NCI-H2196 treated with DMSO at 0.1 percent for 48 hours (cell line): Measurements from ENCODE around the gene CHD9NB.

Source experiments
- DNase-seq: peaks from one replicate; lab custom pipeline; 2025; ENCODE audit not compliant: unreplicated experiment; lab: John Stamatoyannopoulos, UW

Gene CHD9NB

GRCh38 chr16:53052519-53053501 is at the start of gene CHD9NB:
Gene CHD9NB, minus strand, starts transcription at chr16:53052897. Its CDS starts 8,739 bp downstream, at chr16:53044158.
- no peak for DNase-seq

GRCh38 chr16:53100889-53101288 is 48.2 kb upstream of the CHD9NB start:
- DNase-seq: no peak

GRCh38 chr16:53100131-53100748 is 47.5 kb upstream of the CHD9NB start:
- DNase-seq: no peak

GRCh38 chr16:53099318-53100130 is 46.8 kb upstream of the CHD9NB start:
- peak; percentile 94 for DNase-seq

- peak; percentile 49 for DNase-seq
Observed at GRCh38 chr16:53098526-53099317, 46.0 kb upstream of the CHD9NB start.

GRCh38 chr16:53097190-53097589 is 44.5 kb upstream of the CHD9NB start:
- no peak for DNase-seq

GRCh38 chr16:53094013-53094630 is 41.4 kb upstream of the CHD9NB start:
- no peak for DNase-seq

- DNase-seq: no peak
Observed at GRCh38 chr16:53093162-53093744, 40.6 kb upstream of the CHD9NB start.

GRCh38 chr16:53092284-53092683 is 39.6 kb upstream of the CHD9NB start:
- no peak for DNase-seq

GRCh38 chr16:53091466-53092211 is 38.9 kb upstream of the CHD9NB start:
- no peak for DNase-seq

- no peak for DNase-seq
Observed at GRCh38 chr16:53090591-53091411, 38.1 kb upstream of the CHD9NB start.

- no peak for DNase-seq
Observed at GRCh38 chr16:53090286-53090590, 37.5 kb upstream of the CHD9NB start.

GRCh38 chr16:53089434-53090285 is 37.0 kb upstream of the CHD9NB start:
- DNase-seq: no peak

- DNase-seq: no peak
Observed at GRCh38 chr16:53087101-53087500, 34.4 kb upstream of the CHD9NB start.

- no peak for DNase-seq
Observed at GRCh38 chr16:53085931-53086421, 33.3 kb upstream of the CHD9NB start.

GRCh38 chr16:53085369-53085843 is 32.7 kb upstream of the CHD9NB start:
- no peak for DNase-seq

GRCh38 chr16:53084746-53085334 is 32.1 kb upstream of the CHD9NB start:
- no peak for DNase-seq
